IPS-15b (cell line): ENCODE data around the gene PIK3R4.

ENCODE experiments used
- H3K27me3 ChIP-seq: one replicate; pipeline ENCODE4 v1.6.1; 2013; ENCODE audit warnings: low read length; ENCODE audit not compliant: control insufficient read depth, insufficient read depth
- H3K36me3 ChIP-seq: one replicate; pipeline ENCODE4 v1.6.1; 2013; ENCODE audit warnings: low read length; ENCODE audit not compliant: control insufficient read depth, insufficient read depth
- H3K4me1 ChIP-seq: one replicate; pipeline ENCODE4 v1.6.1; 2013; ENCODE audit warnings: mild to moderate bottlenecking, low read length; ENCODE audit not compliant: control insufficient read depth, insufficient read depth
- H3K4me3 ChIP-seq: one replicate; pipeline ENCODE4 v1.5.1; 2013; ENCODE audit warnings: low read depth, low read length
- H3K9ac ChIP-seq: one replicate; pipeline ENCODE4 v1.6.1; 2013; ENCODE audit warnings: low read depth, mild to moderate bottlenecking, low read length
- H3K9me3 ChIP-seq: one replicate; pipeline ENCODE4 v1.6.1; 2013; ENCODE audit warnings: mild to moderate bottlenecking, low read length; ENCODE audit not compliant: control insufficient read depth, insufficient read depth

The PIK3R4 gene

DNA sequence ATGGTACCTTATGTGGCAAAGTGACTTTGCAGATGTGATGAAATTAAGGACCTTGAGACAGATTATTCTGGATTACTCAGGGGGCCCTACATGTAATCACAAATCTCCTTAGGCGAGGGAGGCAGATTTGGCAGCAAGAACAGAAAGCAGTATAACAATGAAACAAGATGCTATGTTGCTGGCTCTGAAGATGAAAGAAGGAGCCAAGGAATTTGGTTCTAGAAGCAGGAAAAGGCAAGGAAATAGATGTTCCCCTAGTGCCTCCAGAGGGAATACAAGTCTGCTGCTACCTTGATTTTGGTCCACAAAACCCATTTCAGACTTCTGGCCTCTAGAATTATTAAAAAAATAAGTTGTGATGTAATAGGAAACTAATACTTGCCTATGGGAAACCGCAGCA is 64.5 kb downstream of the PIK3R4 start:
- no peak overlapping the region for H3K9ac ChIP-seq
- H3K27me3 ChIP-seq = no peaks in the 10 kb centered on the region
- H3K9me3 ChIP-seq = no peaks in the 10 kb centered on the region
- peaks cover 6% of the 10 kb centered on the region for H3K36me3 ChIP-seq
- H3K4me3 ChIP-seq = no peak overlapping the region
- no peaks in the 10 kb centered on the region for H3K4me1 ChIP-seq

DNA sequence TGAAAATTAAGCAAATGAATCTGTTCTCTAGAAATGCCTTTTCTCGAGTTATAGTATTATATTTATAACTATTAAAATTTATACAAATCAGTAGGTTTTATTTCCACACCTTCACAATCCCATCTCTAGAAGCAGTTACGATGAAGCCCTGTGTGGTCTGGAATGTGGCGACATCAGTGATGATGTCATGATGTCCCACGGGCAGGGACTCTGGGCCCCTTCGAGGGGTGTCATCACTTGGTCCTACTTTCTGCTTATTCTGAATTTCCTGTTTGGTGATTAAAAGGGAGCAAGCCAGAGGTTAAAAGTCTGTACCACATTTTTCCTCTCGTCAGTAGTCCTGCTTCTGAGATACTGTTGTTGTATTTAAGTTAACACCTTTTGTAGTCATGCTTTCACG is 67.4 kb downstream of the PIK3R4 start:
- H3K4me1 ChIP-seq = no peaks in the 10 kb centered on the region
- H3K9ac ChIP-seq = no peak overlapping the region
- no peak overlapping the region for H3K4me3 ChIP-seq
- H3K27me3 ChIP-seq = no peaks in the 10 kb centered on the region
- no peaks in the 10 kb centered on the region for H3K9me3 ChIP-seq
- peaks cover 6% of the 10 kb centered on the region for H3K36me3 ChIP-seq

DNA sequence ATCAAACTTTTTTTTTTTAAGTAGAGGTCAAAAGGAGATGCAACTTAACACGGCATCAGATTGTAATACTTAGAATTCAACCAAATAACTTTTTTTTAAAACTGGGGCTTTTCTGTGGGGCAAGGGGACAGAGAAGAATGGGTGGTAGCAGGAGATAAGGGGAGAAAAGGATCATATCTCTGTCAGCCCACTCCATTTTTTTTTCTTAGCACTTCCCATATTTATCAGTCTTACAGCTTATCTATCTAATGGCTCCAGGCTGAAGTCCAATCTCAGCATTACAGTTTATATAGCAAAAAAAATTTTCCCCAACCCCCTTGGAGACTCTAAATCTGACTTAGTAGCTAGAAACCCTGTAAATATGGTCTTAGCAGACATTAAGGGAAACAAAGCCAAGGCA is 69.3 kb downstream of the PIK3R4 start:
- H3K9ac ChIP-seq = no peak overlapping the region
- H3K4me1 ChIP-seq = no peaks in the 10 kb centered on the region
- peaks cover 6% of the 10 kb centered on the region for H3K36me3 ChIP-seq
- H3K9me3 ChIP-seq = no peaks in the 10 kb centered on the region
- H3K4me3 ChIP-seq = no peak overlapping the region
- H3K27me3 ChIP-seq = no peaks in the 10 kb centered on the region

DNA sequence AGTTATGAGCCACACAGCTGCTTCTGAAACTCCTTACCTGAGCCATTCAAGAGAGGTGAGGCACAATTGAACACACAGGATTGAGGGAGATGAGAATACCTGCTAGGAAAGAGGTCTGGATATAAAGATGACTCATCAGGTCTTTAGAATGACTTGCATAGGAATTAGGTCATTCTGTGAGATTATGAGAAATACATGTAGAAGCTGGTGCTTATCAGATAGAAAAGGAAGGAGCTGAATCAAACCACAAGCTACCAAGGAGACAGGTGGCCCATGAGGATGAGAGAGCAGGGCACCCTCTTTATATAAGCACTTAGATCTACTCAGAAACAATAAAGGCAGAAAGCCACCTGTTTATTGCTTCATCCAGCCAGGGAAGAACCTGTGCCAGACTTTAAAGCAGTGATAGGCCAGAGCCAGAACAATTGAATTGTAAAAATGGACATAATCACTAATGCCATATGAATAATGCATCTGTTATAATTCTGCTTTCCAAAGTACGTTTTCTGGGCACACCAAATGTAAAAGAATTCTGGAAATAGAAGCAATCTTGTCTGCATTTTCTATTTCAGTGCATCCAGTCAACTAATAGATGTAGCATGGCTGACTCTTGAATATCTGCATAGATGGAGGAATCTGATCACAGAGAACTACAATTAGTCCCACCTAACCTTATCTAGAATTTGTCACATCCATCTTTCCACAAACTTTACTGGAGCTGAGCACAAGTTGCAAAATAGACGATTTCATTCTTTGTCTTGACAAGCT is 74.9 kb downstream of the PIK3R4 start:
- no peaks in the 10 kb centered on the region for H3K36me3 ChIP-seq
- no peaks in the 10 kb centered on the region for H3K9me3 ChIP-seq

GRCh38 chr3:130669740-130670139 is 76.9 kb downstream of the PIK3R4 start:
- no peak overlapping the region for H3K9ac ChIP-seq
- no peaks in the 10 kb centered on the region for H3K27me3 ChIP-seq

More for the DNA sequence above, 74.9 kb downstream of the PIK3R4 start:
- Histone ChIP-seq H3K27me3 (no peaks in the 10 kb centered on the region), H3K4me3 (no peak overlapping the region), H3K4me1 (no peaks in the 10 kb centered on the region), H3K9ac (no peak overlapping the region)

DNA sequence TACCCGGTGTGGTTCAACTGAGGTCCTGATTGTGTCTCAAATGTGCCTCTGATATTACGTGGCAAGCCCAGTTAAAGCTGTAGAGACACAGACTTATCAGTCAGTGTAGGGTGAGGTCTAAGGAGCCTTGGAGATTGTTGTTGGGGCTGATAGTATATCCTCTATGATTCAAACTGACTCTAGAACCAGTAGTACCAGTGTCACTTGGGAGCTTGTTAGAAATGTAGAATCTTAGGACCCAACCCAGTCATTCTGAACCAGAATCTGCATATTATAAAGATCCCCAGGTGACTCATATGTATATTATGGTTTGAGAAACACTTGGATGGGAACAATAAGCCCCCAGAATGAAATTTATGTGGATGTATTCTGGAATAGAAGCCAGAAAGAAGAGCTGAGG is 83.5 kb downstream of the PIK3R4 start:
- Histone ChIP-seq H3K9me3 (no peaks in the 10 kb centered on the region), H3K4me1 (no peaks in the 10 kb centered on the region), H3K27me3 (no peaks in the 10 kb centered on the region), H3K4me3 (no peak overlapping the region), H3K36me3 (no peaks in the 10 kb centered on the region), H3K9ac (no peak overlapping the region)

More at GRCh38 chr3:130669740-130670139, 76.9 kb downstream of the PIK3R4 start:
- H3K36me3 ChIP-seq = no peaks in the 10 kb centered on the region
- H3K4me1 ChIP-seq = no peaks in the 10 kb centered on the region
- H3K4me3 ChIP-seq = no peak overlapping the region
- H3K9me3 ChIP-seq = no peaks in the 10 kb centered on the region

- H3K9me3 ChIP-seq = no peaks in the 10 kb centered on the region
These were observed 84.1 kb downstream of the PIK3R4 start for GRCh38 chr3:130662501-130662996.

GRCh38 chr3:130661140-130661891 is 85.3 kb downstream of the PIK3R4 start:
- Histone ChIP-seq H3K9ac (no peak overlapping the region), H3K9me3 (no peaks in the 10 kb centered on the region), H3K27me3 (no peaks in the 10 kb centered on the region), H3K36me3 (no peaks in the 10 kb centered on the region), H3K4me1 (no peaks in the 10 kb centered on the region), H3K4me3 (no peak overlapping the region)

More at GRCh38 chr3:130662501-130662996, 84.1 kb downstream of the PIK3R4 start:
- H3K27me3 ChIP-seq = no peaks in the 10 kb centered on the region
- no peaks in the 10 kb centered on the region for H3K36me3 ChIP-seq
- H3K4me1 ChIP-seq = no peaks in the 10 kb centered on the region
- H3K4me3 ChIP-seq = no peak overlapping the region
- H3K9ac ChIP-seq = no peak overlapping the region

GRCh38 chr3:130659911-130660310 is 86.7 kb downstream of the PIK3R4 start:
- no peak overlapping the region for H3K9ac ChIP-seq

DNA sequence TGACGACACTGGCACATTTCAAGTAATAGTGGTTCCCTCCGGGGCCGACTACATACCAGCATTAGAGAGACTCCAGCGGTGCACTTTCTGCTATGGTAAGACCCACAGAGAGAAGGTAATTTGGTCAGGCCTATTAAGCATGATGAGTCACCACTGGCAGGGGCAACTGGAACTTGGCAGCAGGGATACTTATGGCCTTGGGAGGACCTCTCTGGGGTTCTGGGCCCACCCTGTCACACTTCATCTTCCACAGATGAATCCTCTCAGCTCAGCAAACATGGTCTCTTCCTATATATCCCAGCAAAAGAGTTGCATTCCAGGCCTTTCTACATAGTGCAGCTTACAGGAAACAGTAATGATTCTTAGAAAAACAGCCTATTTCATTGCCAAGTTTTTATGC is 88.0 kb downstream of the PIK3R4 start:
- Histone ChIP-seq H3K9me3 (no peaks in the 10 kb centered on the region), H3K36me3 (no peaks in the 10 kb centered on the region), H3K4me3 (no peak overlapping the region), H3K27me3 (no peaks in the 10 kb centered on the region), H3K4me1 (no peaks in the 10 kb centered on the region), H3K9ac (no peak overlapping the region)

More at GRCh38 chr3:130659911-130660310, 86.7 kb downstream of the PIK3R4 start:
- no peaks in the 10 kb centered on the region for H3K36me3 ChIP-seq
- no peaks in the 10 kb centered on the region for H3K27me3 ChIP-seq
- H3K9me3 ChIP-seq = no peaks in the 10 kb centered on the region
- no peak overlapping the region for H3K4me3 ChIP-seq
- H3K4me1 ChIP-seq = no peaks in the 10 kb centered on the region

- Histone ChIP-seq H3K9ac (no peak overlapping the region), H3K36me3 (no peaks in the 10 kb centered on the region), H3K9me3 (no peaks in the 10 kb centered on the region), H3K27me3 (no peaks in the 10 kb centered on the region), H3K4me3 (no peak overlapping the region), H3K4me1 (no peaks in the 10 kb centered on the region)
These were observed 90.0 kb downstream of the PIK3R4 start for GRCh38 chr3:130656627-130657026.

GRCh38 chr3:130654921-130655320 is 91.7 kb downstream of the PIK3R4 start:
- no peaks in the 10 kb centered on the region for H3K9me3 ChIP-seq
- H3K36me3 ChIP-seq = no peaks in the 10 kb centered on the region
- no peaks in the 10 kb centered on the region for H3K27me3 ChIP-seq

More at GRCh38 chr3:130654921-130655320, 91.7 kb downstream of the PIK3R4 start:
- no peaks in the 10 kb centered on the region for H3K4me1 ChIP-seq
- H3K4me3 ChIP-seq = no peak overlapping the region
- H3K9ac ChIP-seq = no peak overlapping the region
